Chondrocyte (in vitro differentiated cells): ENCODE results near the gene PYM1. TPM values are rescaled to one million over a fixed set of nuclear protein-coding genes. Genes with fewer than 3 reads are reported as not detected.

Source experiments
- DNase-seq: peaks from one replicate; pipeline ENCODE4 v3.0.0; 2021; ENCODE audit warnings: mixed read lengths, low spot score
- H3K27ac Mint-ChIP-seq: one replicate; pipeline ENCODE4 v1.8.0; 2021; ENCODE audit warnings: mild to moderate bottlenecking, moderate library complexity, mixed read lengths; ENCODE audit not compliant: unreplicated experiment
- H3K27me3 Mint-ChIP-seq: 2 replicates; pipeline ENCODE4 v1.8.0; 2021; ENCODE audit warnings: low read depth, mixed read lengths
- H3K36me3 Mint-ChIP-seq: 2 replicates; pipeline ENCODE4 v1.8.0; 2021; ENCODE audit warnings: low read depth, mixed read lengths
- H3K4me1 Mint-ChIP-seq: 2 replicates; pipeline ENCODE4 v1.8.0; 2021; ENCODE audit warnings: low read depth, mild to moderate bottlenecking, mixed read lengths
- H3K4me3 Mint-ChIP-seq: one replicate; pipeline ENCODE4 v1.8.0; 2021; ENCODE audit warnings: mild to moderate bottlenecking, moderate library complexity, mixed read lengths; ENCODE audit not compliant: unreplicated experiment
- H3K9me3 Mint-ChIP-seq: 2 replicates; pipeline ENCODE4 v1.8.0; 2021; ENCODE audit warnings: low read depth, mixed read lengths
- CTCF ChIP-seq: fragments of 200-600 bp; sonication (generic); IDR thresholded peaks from 2 replicates; pipeline ENCODE4 v1.5.0; 2021; ENCODE audit warnings: antibody characterized with exemption, mild to moderate bottlenecking, moderate library complexity
- total RNA-seq: library from RNA; stranded (reverse); gene quantifications from 3 replicates; pipeline ENCODE4 v1.2.1, GENCODE V29; 2021

PYM1 gene
- total RNA-seq, 1 donor from 2014 or later: 17.3 TPM

GRCh38 chr12:55933169-55933798 lies 5.6 kb upstream of the PYM1 start:
- Mint-ChIP-seq H3K36me3 (peaks cover 3% of the 10 kb centered on the region), H3K27me3 (no peaks in the 10 kb centered on the region), H3K4me3 (peak overlapping the region; percentile 96), H3K9me3 (no peaks in the 10 kb centered on the region), H3K27ac (peak overlapping the region; percentile 90), H3K4me1 (peaks cover 57% of the 10 kb centered on the region)
- no peak for DNase-seq
- no peak for TF ChIP-seq CTCF

GRCh38 chr12:55932551-55932910 lies 4.8 kb upstream of the PYM1 start:
- Mint-ChIP-seq H3K4me3 (peak overlapping the region; percentile 96), H3K27ac (peak overlapping the region; percentile 90), H3K27me3 (no peaks in the 10 kb centered on the region), H3K4me1 (peaks cover 61% of the 10 kb centered on the region), H3K36me3 (peaks cover 2% of the 10 kb centered on the region), H3K9me3 (no peaks in the 10 kb centered on the region)
- no peak for TF ChIP-seq CTCF
- no peak for DNase-seq

GRCh38 chr12:55931780-55932550 lies 4.3 kb upstream of the PYM1 start:
- peaks cover 58% of the 10 kb centered on the region for H3K4me1 Mint-ChIP-seq
- no peak for TF ChIP-seq CTCF
- no peaks in the 10 kb centered on the region for H3K27me3 Mint-ChIP-seq
- H3K36me3 Mint-ChIP-seq: no peaks in the 10 kb centered on the region
- no peaks in the 10 kb centered on the region for H3K9me3 Mint-ChIP-seq
- H3K4me3 Mint-ChIP-seq: peak overlapping the region; percentile 96
- no peak for DNase-seq
- peak overlapping the region; percentile 99 for H3K27ac Mint-ChIP-seq

GRCh38 chr12:55931317-55931779 lies 3.7 kb upstream of the PYM1 start:
- peaks cover 58% of the 10 kb centered on the region for H3K4me1 Mint-ChIP-seq
- DNase-seq: no peak
- H3K4me3 Mint-ChIP-seq: peak overlapping the region; percentile 96
- no peak for TF ChIP-seq CTCF
- peak overlapping the region; percentile 99 for H3K27ac Mint-ChIP-seq
- no peaks in the 10 kb centered on the region for H3K36me3 Mint-ChIP-seq
- H3K27me3 Mint-ChIP-seq: no peaks in the 10 kb centered on the region
- H3K9me3 Mint-ChIP-seq: no peaks in the 10 kb centered on the region

- TF ChIP-seq CTCF: peak; percentile 83
- no peak for DNase-seq
- no peaks in the 10 kb centered on the region for H3K27me3 Mint-ChIP-seq
- no peaks in the 10 kb centered on the region for H3K9me3 Mint-ChIP-seq
- H3K4me3 Mint-ChIP-seq: peak within 1 kb of the TSS; percentile 96
- peaks cover 64% of the 10 kb centered on the region for H3K4me1 Mint-ChIP-seq
- H3K27ac Mint-ChIP-seq: peak within 1 kb of the TSS; percentile 99
- H3K36me3 Mint-ChIP-seq: no peaks in the 10 kb centered on the region
Measured at GRCh38 chr12:55930771-55931316, 3.1 kb upstream of the PYM1 start, which contains the start of gene DGKA. Gene DGKA (plus strand): TSS chr12:55931162. CDS start chr12:55936504, 5,342 bp downstream.
